Tibial nerve (tissue), 4 donors: ENCODE measurements around the gene PCBD2. TPM values are rescaled to one million over a fixed set of nuclear protein-coding genes. Genes with fewer than 3 reads are reported as not detected.
A peak's percentile ranks its signal among the peaks of the same experiment; 100 is the strongest.
"Not testable (repeated sequence)": the region's sequence is repeated elsewhere in the genome, so short reads cannot be mapped to it uniquely, and the experiment has no call there.

ENCODE experiments used
- DNase-seq, 2 donors: peaks; one replicate each; pipeline ENCODE4 v3.0.0-alpha.2; 2019; ENCODE audit warnings: low spot score in 2 of 2
- H3K27ac ChIP-seq, 4 donors: fragments of 200-600 bp; sonication (generic) in 3 of 4; one replicate each; pipeline ENCODE4 v1.5.1; 2017 to 2019; ENCODE audit warnings: mild to moderate bottlenecking in 1 of 4
- H3K27me3 ChIP-seq, 2 donors: fragments of 200-600 bp; sonication (generic) in 1 of 2; one replicate each; pipeline versions ENCODE4 v1.5.1 to v1.6.0; 2017 to 2019
- H3K36me3 ChIP-seq, 3 donors: fragments of 200-600 bp; sonication (generic); one replicate each; pipeline ENCODE4 v1.5.1; 2018 to 2019
- H3K4me1 ChIP-seq, 4 donors: fragments of 200-600 bp; sonication (generic) in 3 of 4; one replicate each; pipeline ENCODE4 v1.5.1; 2017 to 2019
- H3K4me3 ChIP-seq, 4 donors: fragments of 200-600 bp; sonication (generic) in 3 of 4; one replicate each; pipeline ENCODE4 v1.5.1; 2017 to 2019; ENCODE audit warnings: mild to moderate bottlenecking in 1 of 4, moderate library complexity in 1 of 4
- H3K9me3 ChIP-seq, 4 donors: fragments of 200-600 bp; sonication (generic) in 3 of 4; one replicate each; pipeline ENCODE4 v1.5.1; 2017 to 2019
- CTCF ChIP-seq, 5 experiments: fragments of 200-600 bp in 3 of 5; fragments of 450-650 bp in 2 of 5; sonication (generic) in 3 of 5; IDR thresholded peaks; one replicate each; pipeline ENCODE4 v1.5.1; 2016 to 2019; ENCODE audit warnings: antibody characterized with exemption in 5 of 5, mild to moderate bottlenecking in 3 of 5, moderate library complexity in 2 of 5
- EP300 ChIP-seq, 2 donors: sonication (generic); formaldehyde crosslinking; IDR thresholded peaks; one replicate each; pipeline ENCODE4 v1.6.1; 2017; ENCODE audit warnings: antibody characterized with exemption in 2 of 2, mild to moderate bottlenecking in 1 of 2
- POLR2A ChIP-seq, 2 donors: fragments of 450-650 bp; IDR thresholded peaks; one replicate each; pipeline ENCODE4 v1.6.1; 2017; ENCODE audit warnings: antibody characterized with exemption in 2 of 2, mild to moderate bottlenecking in 2 of 2, moderate library complexity in 2 of 2
- WGBS, 2 donors: methylation state at CpG; one replicate each; pipeline ENCODE4 v1.1.5; 2018; 5-methylcytosine and 5-hydroxymethylcytosine counted together
- total RNA-seq, 4 donors: library from RNA; depleted of rRNA; stranded (reverse); fragments of >200 nt; gene quantifications; one replicate each; pipeline ENCODE4 v1.1.0, GENCODE V29; 2016

Gene PCBD2
- total RNA-seq, 4 donors from 2014 or later, result 5.7 to 11.0 (median 7.9) TPM

GRCh38 chr5:134905246-134905996, 490 bp downstream of the PCBD2 start:
- Histone ChIP-seq H3K4me1 (peaks cover 0 to 12% (median 0%) of the 10 kb centered on the region in 4 donors), H3K9me3 (no peaks in the 10 kb centered on the region), H3K27me3 (no peaks in the 10 kb centered on the region), H3K4me3 (peak overlapping the region; percentile 50 to 89 (median 72)), H3K36me3 (peaks cover 0 to 22% (median 0%) of the 10 kb centered on the region in 3 donors), H3K27ac (peak overlapping the region; percentile 95 to 99 (median 96))
- TF ChIP-seq CTCF (IDR thresholded peaks at IDR 0.05) (peak; percentile 57 to 79 (median 73)), POLR2A (IDR thresholded peaks at IDR 0.05) (no peak), EP300 (IDR thresholded peaks at IDR 0.05) (peak in 1 of 2 donors; percentile 32)
- peak; percentile 30 to 55 for DNase-seq
- 0% methylated on average over 29 to 52 of the region's 54 CpGs for WGBS, 2 donors

GRCh38 chr5:134906811-134907210, 1.9 kb downstream of the PCBD2 start:
- TF ChIP-seq CTCF (IDR thresholded peaks at IDR 0.05) (no peak), EP300 (IDR thresholded peaks at IDR 0.05) (no peak), POLR2A (IDR thresholded peaks at IDR 0.05) (no peak)
- WGBS, 2 donors, result 95 to 100% methylated on average over 1 of the region's 1 CpG
- Histone ChIP-seq H3K9me3 (no peaks in the 10 kb centered on the region), H3K36me3 (peaks cover 0 to 25% (median 0%) of the 10 kb centered on the region in 3 donors), H3K4me3 (no peak overlapping the region), H3K4me1 (peaks cover 0 to 12% (median 0%) of the 10 kb centered on the region in 4 donors), H3K27ac (no peak overlapping the region), H3K27me3 (no peaks in the 10 kb centered on the region)
- DNase-seq, result no peak

GRCh38 chr5:134910752-134911151, 5.8 kb downstream of the PCBD2 start:
- H3K4me3 ChIP-seq, H3K9me3 ChIP-seq, DNase-seq, H3K4me1 ChIP-seq, H3K27ac ChIP-seq, H3K27me3 ChIP-seq: not testable (repeated sequence)
- H3K36me3 ChIP-seq, result peaks cover 0 to 54% (median 0%) of the 10 kb centered on the region in 3 donors
- 100% methylated on average over 2 of the region's 2 CpGs for WGBS, 2 donors

- 76 to 81% methylated on average over 8 of the region's 8 CpGs for WGBS, 2 donors
- Histone ChIP-seq H3K4me1 (peaks cover 0 to 2% (median 0%) of the 10 kb centered on the region in 4 donors), H3K27ac (no peak overlapping the region), H3K27me3 (no peaks in the 10 kb centered on the region), H3K36me3 (peaks cover 0 to 56% (median 0%) of the 10 kb centered on the region in 3 donors), H3K4me3 (no peak overlapping the region), H3K9me3 (no peaks in the 10 kb centered on the region)
- TF ChIP-seq POLR2A (IDR thresholded peaks at IDR 0.05) (no peak), CTCF (IDR thresholded peaks at IDR 0.05) (no peak), EP300 (IDR thresholded peaks at IDR 0.05) (no peak)
- DNase-seq, result no peak
Observed at GRCh38 chr5:134911285-134912206, 6.6 kb downstream of the PCBD2 start.

GRCh38 chr5:134913254-134913653, 8.3 kb downstream of the PCBD2 start:
- no peak for DNase-seq
- no peaks in the 10 kb centered on the region for H3K4me1 ChIP-seq
- no peaks in the 10 kb centered on the region for H3K27me3 ChIP-seq
- TF ChIP-seq POLR2A (IDR thresholded peaks at IDR 0.05), result no peak
- no peak for TF ChIP-seq CTCF (IDR thresholded peaks at IDR 0.05)
- TF ChIP-seq EP300 (IDR thresholded peaks at IDR 0.05), result no peak
- H3K27ac ChIP-seq, result no peak overlapping the region
- H3K36me3 ChIP-seq, result peaks cover 0 to 66% (median 0%) of the 10 kb centered on the region in 3 donors
- 87 to 91% methylated on average over 3 of the region's 3 CpGs for WGBS, 2 donors
- no peaks in the 10 kb centered on the region for H3K9me3 ChIP-seq
- H3K4me3 ChIP-seq, result no peak overlapping the region
